Loucy (cell line): ENCODE data around the gene RFC4.
A peak's percentile ranks its signal among the peaks of the same experiment; 100 is the strongest.

Experiments used
- H2AFZ ChIP-seq: fragments of 200-600 bp; sonication (generic); 2 replicates; pipeline ENCODE4 v1.6.0; 2016; ENCODE audit warnings: antibody characterized with exemption, mild to moderate bottlenecking, low read length, moderate library complexity
- H3F3A ChIP-seq: fragments of 200-600 bp; 2 replicates; pipeline ENCODE4 v1.6.0; 2016; ENCODE audit warnings: antibody characterized with exemption, low read depth, mild to moderate bottlenecking
- H3K27me3 ChIP-seq: fragments of 200-600 bp; sonication (generic); 2 replicates; pipeline ENCODE4 v1.6.1; 2014; ENCODE audit warnings: low read length, mild to moderate bottlenecking; ENCODE audit not compliant: insufficient read depth, poor library complexity, severe bottlenecking
- H3K36me3 ChIP-seq: fragments of 200-600 bp; sonication (generic); 2 replicates; pipeline ENCODE4 v1.6.1; 2016; ENCODE audit warnings: low read length; ENCODE audit not compliant: insufficient read depth
- H3K4me1 ChIP-seq: fragments of 200-600 bp; sonication (generic); 2 replicates; pipeline ENCODE4 v1.5.1; 2014; ENCODE audit warnings: low read length, mild to moderate bottlenecking; ENCODE audit not compliant: insufficient read depth, poor library complexity, severe bottlenecking
- H3K4me2 ChIP-seq: fragments of 200-600 bp; sonication (generic); 2 replicates; pipeline ENCODE4 v1.6.0; 2014; ENCODE audit warnings: antibody characterized with exemption, low read length, low read depth, mild to moderate bottlenecking; ENCODE audit not compliant: poor library complexity, severe bottlenecking
- H3K4me3 ChIP-seq: fragments of 200-600 bp; sonication (generic); 2 replicates; pipeline ENCODE4 v1.5.1; 2014; ENCODE audit warnings: low read length, mild to moderate bottlenecking, mixed read lengths; ENCODE audit not compliant: poor library complexity, severe bottlenecking
- H3K79me2 ChIP-seq: fragments of 200-600 bp; sonication (generic); 2 replicates; pipeline ENCODE4 v1.6.1; 2014; ENCODE audit warnings: low read length; ENCODE audit not compliant: insufficient read depth
- H3K9ac ChIP-seq: fragments of 200-600 bp; sonication (generic); 2 replicates; pipeline ENCODE4 v1.6.0; 2014; ENCODE audit warnings: mild to moderate bottlenecking, low read depth, low read length, moderate library complexity; ENCODE audit not compliant: poor library complexity, severe bottlenecking
- H3K9me2 ChIP-seq: fragments of 200-600 bp; sonication (generic); replicated peaks from 2 replicates; pipeline ENCODE4 v1.6.1; 2016; ENCODE audit warnings: low read depth, low read length, mixed read lengths
- H3K9me3 ChIP-seq: fragments of 200-600 bp; sonication (generic); 2 replicates; pipeline ENCODE4 v1.6.1; 2014; ENCODE audit warnings: mild to moderate bottlenecking, antibody characterized with exemption, low read length, low read depth; ENCODE audit not compliant: insufficient read depth
- H4K20me1 ChIP-seq: fragments of 200-600 bp; sonication (generic); 2 replicates; pipeline ENCODE4 v1.6.0; 2014; ENCODE audit warnings: antibody characterized with exemption, low read length, mild to moderate bottlenecking; ENCODE audit not compliant: insufficient read depth, poor library complexity, severe bottlenecking
- CTCF ChIP-seq: fragments of 200-600 bp; sonication (generic); conservative IDR thresholded peaks from 2 replicates; pipeline ENCODE4 v1.5.1; 2014; ENCODE audit warnings: mild to moderate bottlenecking, antibody characterized with exemption, low read length
- EZH2phosphoT487 ChIP-seq: fragments of 200-600 bp; IDR thresholded peaks from 2 replicates; pipeline ENCODE4 v1.6.1; 2018; ENCODE audit warnings: antibody characterized with exemption, mild to moderate bottlenecking, moderate library complexity, borderline replicate concordance

The RFC4 gene

GRCh38 chr3:186821429-186822387 lies 15.4 kb upstream of the RFC4 start:
- Histone ChIP-seq H3K9me2 (no peaks in the 10 kb centered on the region), H3K4me1 (peaks cover 4% of the 10 kb centered on the region), H3K9me3 (no peaks in the 10 kb centered on the region), H2AFZ (peak overlapping the region; percentile 85), H3K79me2 (no peaks in the 10 kb centered on the region), H3K27me3 (peaks cover 14% of the 10 kb centered on the region), H3K4me3 (no peak overlapping the region), H3F3A (no peaks in the 10 kb centered on the region), H4K20me1 (no peaks in the 10 kb centered on the region), H3K9ac (peak overlapping the region; percentile 48), H3K4me2 (no peak overlapping the region), H3K36me3 (no peaks in the 10 kb centered on the region)
- TF ChIP-seq EZH2phosphoT487 = no peak
- TF ChIP-seq CTCF = peak; percentile 75

GRCh38 chr3:186818956-186819355 lies 12.7 kb upstream of the RFC4 start:
- Histone ChIP-seq H3K27me3 (no peaks in the 10 kb centered on the region), H3K4me1 (peaks cover 9% of the 10 kb centered on the region), H3K79me2 (no peaks in the 10 kb centered on the region), H3F3A (no peaks in the 10 kb centered on the region), H4K20me1 (no peaks in the 10 kb centered on the region), H2AFZ (no peak overlapping the region), H3K9me2 (no peaks in the 10 kb centered on the region), H3K36me3 (no peaks in the 10 kb centered on the region), H3K9ac (no peak overlapping the region), H3K9me3 (no peaks in the 10 kb centered on the region), H3K4me2 (no peak overlapping the region), H3K4me3 (no peak overlapping the region)
- no peak for TF ChIP-seq CTCF
- TF ChIP-seq EZH2phosphoT487 = no peak

GRCh38 chr3:186818516-186818915 lies 12.2 kb upstream of the RFC4 start:
- TF ChIP-seq EZH2phosphoT487 (no peak), CTCF (no peak)
- no peaks in the 10 kb centered on the region for H4K20me1 ChIP-seq
- H3K9ac ChIP-seq = no peak overlapping the region
- no peaks in the 10 kb centered on the region for H3K27me3 ChIP-seq
- no peaks in the 10 kb centered on the region for H3F3A ChIP-seq
- H3K4me1 ChIP-seq = peaks cover 9% of the 10 kb centered on the region
- H3K9me2 ChIP-seq = no peaks in the 10 kb centered on the region
- no peak overlapping the region for H3K4me3 ChIP-seq
- no peaks in the 10 kb centered on the region for H3K79me2 ChIP-seq
- no peak overlapping the region for H2AFZ ChIP-seq
- no peak overlapping the region for H3K4me2 ChIP-seq
- no peaks in the 10 kb centered on the region for H3K36me3 ChIP-seq
- no peaks in the 10 kb centered on the region for H3K9me3 ChIP-seq
